CD4-positive, alpha-beta T cell (primary cell): ENCODE data around the gene OR2M3. TPM values are rescaled to one million over a fixed set of nuclear protein-coding genes. Genes with fewer than 3 reads are reported as not detected.

Source experiments
- ATAC-seq: fragments of 200-7000 bp; cut with Tn5 transposase; one replicate; pipeline ENCODE4 v1.10.0; 2022; ENCODE audit warnings: mild to moderate bottlenecking; ENCODE audit not compliant: poor library complexity
- CTCF ChIA-PET: fragments of 350-600 bp; sonication (Branson Sonifier 250); formaldehyde crosslinking; loops from one replicate; lab custom pipeline; 2021; ENCODE audit warnings: antibody characterized with exemption, inconsistent platforms; lab: Charles Lee
- POLR2A ChIA-PET: fragments of 350-600 bp; sonication (Branson Sonifier 250); formaldehyde crosslinking; loops from one replicate; lab custom pipeline; 2021; ENCODE audit warnings: antibody characterized with exemption, inconsistent platforms; lab: Charles Lee
- DNase-seq, 14 experiments: peaks; one replicate each; pipeline ENCODE4 v3.0.0-alpha.2; 2013 to 2020; ENCODE audit warnings: mixed read lengths in 2 of 14
- H3K27ac ChIP-seq, 2 donors: one replicate each; pipeline versions ENCODE4 v1.5.1 to v1.7.0; 2013; ENCODE audit warnings: low read length in 2 of 2, low read depth in 1 of 2, mild to moderate bottlenecking in 1 of 2
- H3K27me3 ChIP-seq, 2 experiments: 1 replicate in 1 of 2; 2 replicates in 1 of 2; pipeline versions ENCODE4 v1.6.1 to v1.7.0; 2013; ENCODE audit warnings: low read length in 2 of 2, control low read depth in 1 of 2, mild to moderate bottlenecking in 1 of 2, moderate library complexity in 1 of 2; ENCODE audit not compliant: insufficient read depth in 2 of 2, control insufficient read depth in 1 of 2
- H3K36me3 ChIP-seq: one replicate; pipeline ENCODE4 v1.6.1; 2013; ENCODE audit warnings: low read length, control low read depth; ENCODE audit not compliant: insufficient read depth
- H3K4me1 ChIP-seq: one replicate; pipeline ENCODE4 v1.6.1; 2013; ENCODE audit warnings: low read length, control low read depth; ENCODE audit not compliant: insufficient read depth
- H3K4me3 ChIP-seq: one replicate; pipeline ENCODE4 v1.5.1; 2013; ENCODE audit warnings: mild to moderate bottlenecking, low read length, moderate library complexity
- H3K9me3 ChIP-seq, 2 experiments: 1 replicate in 1 of 2; 2 replicates in 1 of 2; pipeline versions ENCODE4 v1.6.1 to v1.7.0; 2013; ENCODE audit warnings: low read length in 2 of 2, mild to moderate bottlenecking in 2 of 2, control low read depth in 1 of 2, moderate library complexity in 1 of 2; ENCODE audit not compliant: control insufficient read depth in 1 of 2, insufficient read depth in 1 of 2
- H3K27ac Mint-ChIP-seq: one replicate; pipeline ENCODE4 v1.8.0; 2020; ENCODE audit warnings: mixed read lengths
- H3K27me3 Mint-ChIP-seq: one replicate; pipeline ENCODE4 v1.8.0; 2021; ENCODE audit warnings: mixed read lengths
- H3K36me3 Mint-ChIP-seq: one replicate; pipeline ENCODE4 v1.8.0; 2021; ENCODE audit warnings: low read depth, mixed read lengths
- H3K4me1 Mint-ChIP-seq: one replicate; pipeline ENCODE4 v1.8.0; 2021; ENCODE audit warnings: low read depth, mixed read lengths
- H3K4me3 Mint-ChIP-seq: one replicate; pipeline ENCODE4 v1.8.0; 2020; ENCODE audit warnings: mild to moderate bottlenecking, mixed read lengths
- H3K9me3 Mint-ChIP-seq: one replicate; pipeline ENCODE4 v1.8.0; 2020; ENCODE audit warnings: mixed read lengths
- intact Hi-C, 2 experiments: fragments of 100-400 bp; cut with DNase I in 1 of 2; cut with micrococcal nuclease in 1 of 2; formaldehyde crosslinking; loops; one replicate each; pipeline versions ENCODE4 v1.15.1 to v1.9.0; 2023 to 2025; cut with DNase I, micrococcal nuclease
- total RNA-seq, 174 experiments: library from RNA in 2 of 174; stranded (reverse) in 2 of 174; gene quantifications; one replicate each; pipeline ENCODE4 v1.2.3 and lab custom pipeline; 2021 to 2026
- TF ChIP-seq, protein P1 (sequence below): fragments of 200-600 bp; IDR thresholded peaks from one replicate; pipeline ENCODE4 v1.8.0; 2022; ENCODE audit warnings: antibody characterized with exemption, mild to moderate bottlenecking

The OR2M3 gene
- total RNA-seq, 2 experiments from 2014 or later, result not detected

GRCh38 chr1:248174521-248174920 is 22.5 kb upstream of the OR2M3 start, which contains the start of gene OR2M2:
TSS of gene OR2M2 (plus strand) at chr1:248174821. CDS start at chr1:248179986, 5,165 bp downstream.
- H3K4me3 ChIP-seq, result no peak within 1 kb of the TSS
- TF ChIP-seq, protein P1, sequence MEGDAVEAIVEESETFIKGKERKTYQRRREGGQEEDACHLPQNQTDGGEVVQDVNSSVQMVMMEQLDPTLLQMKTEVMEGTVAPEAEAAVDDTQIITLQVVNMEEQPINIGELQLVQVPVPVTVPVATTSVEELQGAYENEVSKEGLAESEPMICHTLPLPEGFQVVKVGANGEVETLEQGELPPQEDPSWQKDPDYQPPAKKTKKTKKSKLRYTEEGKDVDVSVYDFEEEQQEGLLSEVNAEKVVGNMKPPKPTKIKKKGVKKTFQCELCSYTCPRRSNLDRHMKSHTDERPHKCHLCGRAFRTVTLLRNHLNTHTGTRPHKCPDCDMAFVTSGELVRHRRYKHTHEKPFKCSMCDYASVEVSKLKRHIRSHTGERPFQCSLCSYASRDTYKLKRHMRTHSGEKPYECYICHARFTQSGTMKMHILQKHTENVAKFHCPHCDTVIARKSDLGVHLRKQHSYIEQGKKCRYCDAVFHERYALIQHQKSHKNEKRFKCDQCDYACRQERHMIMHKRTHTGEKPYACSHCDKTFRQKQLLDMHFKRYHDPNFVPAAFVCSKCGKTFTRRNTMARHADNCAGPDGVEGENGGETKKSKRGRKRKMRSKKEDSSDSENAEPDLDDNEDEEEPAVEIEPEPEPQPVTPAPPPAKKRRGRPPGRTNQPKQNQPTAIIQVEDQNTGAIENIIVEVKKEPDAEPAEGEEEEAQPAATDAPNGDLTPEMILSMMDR, result no peak
- no peaks in the 10 kb centered on the region for H3K36me3 Mint-ChIP-seq
- no peaks in the 10 kb centered on the region for H3K27me3 Mint-ChIP-seq
- DNase-seq (no peak), ATAC-seq (no peak)
- peaks cover 0 to 3% of the 10 kb centered on the region in 2 experiments for H3K9me3 ChIP-seq
- no peak within 1 kb of the TSS for H3K27ac Mint-ChIP-seq
- ChIA-PET POLR2A (no interaction called here), CTCF (no interaction called here)
- intact Hi-C loops, result no loop called here
- no peaks in the 10 kb centered on the region for H3K36me3 ChIP-seq
- H3K4me1 ChIP-seq, result no peaks in the 10 kb centered on the region
- H3K4me3 Mint-ChIP-seq, result no peak within 1 kb of the TSS
- H3K9me3 Mint-ChIP-seq, result no peaks in the 10 kb centered on the region
- H3K4me1 Mint-ChIP-seq, result no peaks in the 10 kb centered on the region
- H3K27ac ChIP-seq, result no peak within 1 kb of the TSS
- H3K27me3 ChIP-seq, result no peaks in the 10 kb centered on the region

DNA sequence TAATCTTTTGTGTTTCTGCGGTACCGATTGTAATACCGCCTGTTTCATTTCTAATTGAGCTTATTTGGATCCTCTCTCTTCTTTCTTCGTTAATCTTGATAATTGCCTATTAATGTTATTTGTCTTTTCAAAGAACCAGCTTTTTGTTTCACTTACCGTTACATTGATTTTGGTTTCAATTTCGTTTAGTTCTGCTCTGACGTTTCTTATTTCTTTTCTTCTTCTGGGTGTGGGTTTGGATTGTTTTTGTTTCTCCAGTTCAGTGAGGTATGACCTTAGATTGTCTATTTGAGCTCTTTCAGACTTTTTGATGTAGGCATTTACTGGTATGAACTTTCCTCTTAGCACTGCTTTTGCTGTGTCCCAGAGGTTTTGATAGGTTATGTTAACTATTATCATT is 13.1 kb upstream of the OR2M3 start:
- no peak overlapping the region for H3K4me3 Mint-ChIP-seq
- Histone ChIP-seq H3K36me3 (no peaks in the 10 kb centered on the region), H3K9me3 (peaks cover 0 to 10% of the 10 kb centered on the region in 2 experiments), H3K4me1 (no peaks in the 10 kb centered on the region), H3K27ac (no peak overlapping the region), H3K27me3 (no peaks in the 10 kb centered on the region), H3K4me3 (no peak overlapping the region)
- DNase-seq (no peak), ATAC-seq (no peak)
- no peak overlapping the region for H3K27ac Mint-ChIP-seq
- peaks cover 9% of the 10 kb centered on the region for H3K27me3 Mint-ChIP-seq
- ChIA-PET CTCF (no interaction called here), POLR2A (no interaction called here)
- TF ChIP-seq, protein P1, result no peak
- H3K36me3 Mint-ChIP-seq, result no peaks in the 10 kb centered on the region
- intact Hi-C loops, result no loop called here
- no peaks in the 10 kb centered on the region for H3K4me1 Mint-ChIP-seq
- H3K9me3 Mint-ChIP-seq, result peaks cover 6% of the 10 kb centered on the region

DNA sequence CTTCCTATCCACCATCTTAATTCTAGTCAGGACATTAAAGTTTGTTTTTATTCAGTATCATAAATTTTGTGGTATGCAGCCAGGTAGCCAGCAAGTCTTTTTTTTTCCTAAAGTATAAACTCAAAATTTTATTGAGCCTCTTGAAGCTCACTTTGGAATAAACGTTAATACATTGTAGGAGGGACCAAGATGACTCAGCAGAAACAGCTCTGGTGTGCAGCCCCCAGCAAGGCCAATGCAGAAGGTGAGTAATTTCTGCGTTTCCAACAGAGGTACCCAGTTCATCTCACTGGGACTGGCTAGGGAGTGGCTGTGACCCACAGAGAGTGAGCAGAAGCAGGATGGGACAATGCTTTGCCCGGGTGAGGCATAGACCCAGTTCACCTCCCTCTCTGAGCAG is 9.7 kb upstream of the OR2M3 start:
- Histone ChIP-seq H3K4me1 (no peaks in the 10 kb centered on the region), H3K36me3 (no peaks in the 10 kb centered on the region), H3K27me3 (no peaks in the 10 kb centered on the region), H3K27ac (no peak overlapping the region), H3K9me3 (peaks cover 0 to 16% of the 10 kb centered on the region in 2 experiments), H3K4me3 (no peak overlapping the region)
- no peak for DNase-seq
- Mint-ChIP-seq H3K4me3 (no peak overlapping the region), H3K9me3 (peaks cover 9% of the 10 kb centered on the region), H3K36me3 (no peaks in the 10 kb centered on the region), H3K27me3 (peaks cover 9% of the 10 kb centered on the region), H3K4me1 (no peaks in the 10 kb centered on the region), H3K27ac (no peak overlapping the region)
- TF ChIP-seq, protein P1, result no peak
- no peak for ATAC-seq
- ChIA-PET CTCF (no interaction called here), POLR2A (no interaction called here)
- intact Hi-C loops, result no loop called here
